ENCODE data around the gene PRKN. TPM values are rescaled to one million over a fixed set of nuclear protein-coding genes. Genes with fewer than 3 reads are reported as not detected.

The PRKN gene
- total and polyA plus RNA-seq, 2 experiments from 2014 or later = 0.10 to 0.84 TPM

GRCh38 chr6:162683135-162683534 is 44.4 kb downstream of the PRKN start:
- no peaks in the 10 kb centered on the region for H3K27me3 Mint-ChIP-seq (ENCODE audit: insufficient read depth, low read depth, poor library complexity)
- H3K4me1 Mint-ChIP-seq = peaks cover 11% of the 10 kb centered on the region; the same call in 2 of the 3 replicates
- no peak overlapping the region for H3K4me3 Mint-ChIP-seq
- H3K9me3 Mint-ChIP-seq = no peaks in the 10 kb centered on the region; the same call in 2 of the 3 replicates
- TF ChIP-seq ETS1 (IDR thresholded peaks at IDR 0.05) (no peak), CTCF (conservative IDR thresholded peaks at IDR 0.05; ENCODE audit: low read depth in 2 of 2) (no peak), ZNF331 (CRISPR knock-in tag; IDR thresholded peaks at IDR 0.05; ENCODE audit: low read depth) (no peak), EZH2phosphoT487 (IDR thresholded peaks at IDR 0.05; ENCODE audit: unreplicated experiment) (no peak), EZH2 (IDR thresholded peaks at IDR 0.05; ENCODE audit: low read depth, unreplicated experiment) (no peak), NANOG (IDR thresholded peaks at IDR 0.05; ENCODE audit: borderline replicate concordance) (no peak), STAT1 (IDR thresholded peaks at IDR 0.05; ENCODE audit: unreplicated experiment) (no peak), ZNF462 (CRISPR knock-in tag; IDR thresholded peaks at IDR 0.05) (no peak), REST (IDR thresholded peaks at IDR 0.05; ENCODE audit: unreplicated experiment) (no peak), ZNF114 (CRISPR knock-in tag; IDR thresholded peaks at IDR 0.05) (no peak), CREB1 (CRISPR knock-in tag; IDR thresholded peaks at IDR 0.05; ENCODE audit: low read depth) (no peak), JUNB (IDR thresholded peaks at IDR 0.05; ENCODE audit: unreplicated experiment) (no peak), POLR2AphosphoS5 (IDR thresholded peaks at IDR 0.05; ENCODE audit: low read depth) (no peak)
- H3K36me3 Mint-ChIP-seq (ENCODE audit: low read depth) = no peaks in the 10 kb centered on the region
- Histone ChIP-seq H3K27ac (ENCODE audit: low read depth) (no peak overlapping the region), H3K27me3 (ENCODE audit: insufficient read depth) (no peaks in the 10 kb centered on the region), H3K4me1 (ENCODE audit: insufficient read depth) (peaks cover 6% of the 10 kb centered on the region), H3K36me3 (ENCODE audit: insufficient read depth) (no peaks in the 10 kb centered on the region), H2AFZ (no peak overlapping the region), H3K4me2 (no peak overlapping the region), H3F3A (replicated peaks; ENCODE audit: low read depth) (no peaks in the 10 kb centered on the region), H3K9me2 (ENCODE audit: insufficient read depth) (no peaks in the 10 kb centered on the region), H4K20me1 (replicated peaks; ENCODE audit: insufficient read depth) (no peaks in the 10 kb centered on the region), H3K4me3 (no peak overlapping the region), H3K79me2 (replicated peaks; ENCODE audit: insufficient read depth) (no peaks in the 10 kb centered on the region)
- no peak for DNase-seq (ENCODE audit: low spot score)
- ATAC-seq = no peak
- no peak overlapping the region for H3K27ac Mint-ChIP-seq

All from GM23338 (cell line).